DOHH2 (cell line): ENCODE results near the gene SVIL.

ENCODE experiments used
- CTCF ChIP-seq: fragments of 200-600 bp; sonication (generic); IDR thresholded peaks from one replicate; pipeline ENCODE4 v1.5.1; 2014; ENCODE audit warnings: antibody characterized with exemption, mild to moderate bottlenecking, low read depth, low read length; ENCODE audit not compliant: poor library complexity, severe bottlenecking
- EZH2phosphoT487 ChIP-seq: fragments of 200-600 bp; sonication (generic); IDR thresholded peaks from 2 replicates; pipeline ENCODE4 v1.6.1; 2017; ENCODE audit warnings: borderline replicate concordance, mild to moderate bottlenecking, antibody characterized with exemption, low read length, moderate library complexity, mixed read lengths

DNA sequence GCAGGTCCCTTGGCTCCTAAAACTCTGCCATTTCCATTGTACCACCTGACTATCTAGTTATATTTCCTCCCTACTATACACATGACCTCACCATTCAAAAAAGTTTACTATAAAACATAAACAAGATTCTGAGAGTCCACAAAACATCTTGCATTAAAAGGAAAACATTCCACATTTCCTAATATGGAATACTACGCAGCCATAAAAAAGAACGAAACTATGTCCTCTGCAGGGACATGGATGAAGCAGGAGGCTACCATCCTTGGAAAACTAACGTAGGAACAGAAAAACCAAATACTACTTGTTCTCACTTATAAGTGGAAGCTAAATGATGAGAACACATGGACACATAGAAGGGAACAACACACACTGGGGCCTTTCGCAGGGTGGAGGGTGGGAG, 48.3 kb downstream of the SVIL start:
- no peak for TF ChIP-seq EZH2phosphoT487
- TF ChIP-seq CTCF = no peak
